A673 (cell line): ENCODE data around the gene CNIH4. TPM values are rescaled to one million over a fixed set of nuclear protein-coding genes. Genes with fewer than 3 reads are reported as not detected.
A peak's percentile ranks its signal among the peaks of the same experiment; 100 is the strongest.
"Not testable (repeated sequence)": the region's sequence is repeated elsewhere in the genome, so short reads cannot be mapped to it uniquely, and the experiment has no call there.

Experiments
- Bru-seq: library from RNA; stranded (reverse); fragments of 400-500 nt; gene quantifications from one replicate; lab custom pipeline; 2021; lab: Mats Ljungman, UMichigan
- BruChase-seq, 2 experiments: library from RNA; stranded (reverse); fragments of 400-500 nt; gene quantifications; one replicate each; lab custom pipeline; 2021; lab: Mats Ljungman, UMichigan
- BruUV-seq: library from RNA; stranded (reverse); fragments of 400-500 nt; replicated peaks from 2 replicates; lab custom pipeline; 2021; lab: Mats Ljungman, UMichigan
- CTCF ChIA-PET: fragments of 300-600 bp; sonication (Branson Sonifier 250); formaldehyde crosslinking; loops from one replicate; lab custom pipeline; 2022; ENCODE audit warnings: antibody characterized with exemption; lab: Charles Lee
- POLR2A ChIA-PET: fragments of 300-600 bp; sonication (Branson Sonifier 250); formaldehyde crosslinking; loops from one replicate; lab custom pipeline; 2022; ENCODE audit warnings: antibody characterized with exemption; ENCODE audit not compliant: low non-redundant PET; lab: Charles Lee
- DNase-seq: peaks from one replicate; pipeline ENCODE4 v3.0.0-alpha.2; 2015; ENCODE audit warnings: low spot score
- H3K27ac ChIP-seq: fragments of 200-600 bp; sonication (generic); 2 replicates; pipeline ENCODE4 v1.5.1; 2016; ENCODE audit warnings: mixed run types, low read depth, mild to moderate bottlenecking, mixed read lengths, antibody characterized with exemption, low read length; ENCODE audit not compliant: poor library complexity, severe bottlenecking
- H3K27me3 ChIP-seq: fragments of 200-600 bp; sonication (generic); replicated peaks from 2 replicates; pipeline ENCODE4 v1.6.1; 2017; ENCODE audit warnings: mixed run types, low read depth, mild to moderate bottlenecking, mixed read lengths, antibody characterized with exemption, low read length; ENCODE audit not compliant: insufficient read depth, poor library complexity
- H3K36me3 ChIP-seq: fragments of 200-600 bp; sonication (generic); 2 replicates; pipeline ENCODE4 v1.6.1; 2016; ENCODE audit warnings: mixed run types, mild to moderate bottlenecking, mixed read lengths, antibody characterized with exemption, low read length; ENCODE audit not compliant: insufficient read depth, poor library complexity, severe bottlenecking
- H3K4me1 ChIP-seq: fragments of 200-600 bp; sonication (generic); 2 replicates; pipeline ENCODE4 v1.6.1; 2017; ENCODE audit warnings: mixed run types, mild to moderate bottlenecking, mixed read lengths, antibody characterized with exemption, low read length; ENCODE audit not compliant: insufficient read depth, poor library complexity, severe bottlenecking
- H3K4me3 ChIP-seq: fragments of 200-600 bp; sonication (generic); 2 replicates; pipeline ENCODE4 v1.5.1; 2016; ENCODE audit warnings: low read depth, mixed run types, mild to moderate bottlenecking, mixed read lengths, low read length; ENCODE audit not compliant: poor library complexity, severe bottlenecking
- H3K9me3 ChIP-seq: fragments of 200-600 bp; sonication (generic); 2 replicates; pipeline ENCODE4 v1.6.1; 2016; ENCODE audit warnings: mixed run types, low read depth, mild to moderate bottlenecking, mixed read lengths, antibody characterized with exemption, low read length; ENCODE audit not compliant: poor library complexity, severe bottlenecking
- EZH2 ChIP-seq: fragments of 200-600 bp; sonication (generic); IDR thresholded peaks from 2 replicates; pipeline ENCODE4 v1.6.1; 2017; ENCODE audit warnings: borderline replicate concordance, low read depth, mild to moderate bottlenecking, mixed read lengths, antibody characterized with exemption, low read length; ENCODE audit not compliant: poor library complexity, severe bottlenecking
- intact Hi-C: fragments of 100-400 bp; cut with micrococcal nuclease; formaldehyde crosslinking; loops from one replicate; pipeline ENCODE4 v1.10.0; 2022; ENCODE audit not compliant: unreplicated experiment
- long read RNA-seq: library from polyadenylated mRNA; stranded (forward); transcript quantifications from one replicate; pipeline ENCODE4 v2.0.0, GENCODE V29; 2022
- total RNA-seq: library from RNA; stranded (reverse); gene quantifications from 2 replicates; pipeline ENCODE4 v1.2.3, GENCODE V29; 2021
- TF ChIP-seq, protein P1 (sequence below): fragments of 300-800, 200-600 bp; sonication (generic); conservative IDR thresholded peaks from 2 replicates; pipeline ENCODE4 v1.5.1; 2017; ENCODE audit warnings: low read depth, mild to moderate bottlenecking, antibody characterized with exemption, low read length, moderate library complexity, mixed read lengths

The CNIH4 gene
- total RNA-seq (76.7 and 79.9 TPM in 2 replicates), Bru-seq, nascent RNA (percentile 81 among the genes with signal in this experiment), BruChase-seq, experiment 1, labeled RNA remaining after a 2-hour chase (percentile 90 among the genes with signal in this experiment), BruChase-seq, experiment 2, labeled RNA remaining after a 6-hour chase (percentile 90 among the genes with signal in this experiment)
- long read RNA-seq, full-length matches to known transcripts: 215 of 286 reads
- long read RNA-seq, partial matches to known transcripts: 45 of 286 reads
- long read RNA-seq, other reads (novel, unspliced or antisense): 26 of 286 reads

DNA sequence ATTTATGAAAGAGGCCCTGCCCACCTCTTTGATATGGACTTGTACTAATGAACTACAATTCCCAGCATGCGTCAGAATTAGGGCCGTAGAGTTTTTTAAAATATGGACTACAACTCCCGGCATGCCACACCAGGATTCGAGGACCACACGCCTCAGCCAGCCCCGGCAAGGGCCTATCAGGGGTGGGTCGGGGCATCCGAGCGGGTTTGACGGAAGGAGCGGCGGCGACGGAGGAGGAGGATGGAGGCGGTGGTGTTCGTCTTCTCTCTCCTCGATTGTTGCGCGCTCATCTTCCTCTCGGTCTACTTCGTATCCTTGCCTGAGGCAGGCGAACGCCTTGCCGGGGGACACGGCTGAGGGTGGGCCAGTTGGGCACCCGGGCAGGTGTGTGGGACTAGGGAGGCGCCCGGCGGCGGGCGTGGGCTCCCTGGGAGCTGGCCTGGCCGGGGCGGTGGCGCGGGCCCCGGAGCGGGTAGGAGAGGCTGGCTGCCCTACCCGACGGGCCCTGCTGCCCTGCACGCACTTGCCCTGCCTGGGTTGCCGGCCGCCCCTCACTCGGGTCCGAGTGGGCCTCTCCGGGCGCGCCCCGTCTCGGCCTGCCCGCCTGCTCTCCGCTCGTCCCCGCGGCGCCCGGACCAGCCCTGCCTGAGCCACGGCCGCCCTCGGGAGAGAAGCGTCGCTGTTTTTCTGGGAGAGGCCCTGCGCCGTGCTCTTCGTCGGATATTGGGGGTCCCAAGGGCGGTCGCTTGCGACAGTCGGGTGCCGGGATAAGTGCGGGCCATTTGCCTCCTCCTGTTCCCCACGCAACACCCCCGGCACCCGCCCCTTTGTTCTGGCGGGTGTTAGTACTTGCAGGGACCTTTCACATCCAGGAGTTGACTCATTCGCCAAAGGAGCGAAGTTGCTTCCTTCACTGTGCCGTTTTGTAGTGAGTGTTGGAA, at the start of gene CNIH4:
CNIH4 (plus strand) TSS at position 195 of the 941 bp plus-strand sequence; CDS start at position 241, 46 bp downstream.
- intact Hi-C loops: no loop called here
- H3K27ac ChIP-seq: peak within 1 kb of the TSS; percentile 78
- H3K4me3 ChIP-seq: peak within 1 kb of the TSS; percentile 90
- ChIA-PET POLR2A (no interaction called here), CTCF (no interaction called here)
- TF ChIP-seq EZH2: no peak
- TF ChIP-seq, protein P1, sequence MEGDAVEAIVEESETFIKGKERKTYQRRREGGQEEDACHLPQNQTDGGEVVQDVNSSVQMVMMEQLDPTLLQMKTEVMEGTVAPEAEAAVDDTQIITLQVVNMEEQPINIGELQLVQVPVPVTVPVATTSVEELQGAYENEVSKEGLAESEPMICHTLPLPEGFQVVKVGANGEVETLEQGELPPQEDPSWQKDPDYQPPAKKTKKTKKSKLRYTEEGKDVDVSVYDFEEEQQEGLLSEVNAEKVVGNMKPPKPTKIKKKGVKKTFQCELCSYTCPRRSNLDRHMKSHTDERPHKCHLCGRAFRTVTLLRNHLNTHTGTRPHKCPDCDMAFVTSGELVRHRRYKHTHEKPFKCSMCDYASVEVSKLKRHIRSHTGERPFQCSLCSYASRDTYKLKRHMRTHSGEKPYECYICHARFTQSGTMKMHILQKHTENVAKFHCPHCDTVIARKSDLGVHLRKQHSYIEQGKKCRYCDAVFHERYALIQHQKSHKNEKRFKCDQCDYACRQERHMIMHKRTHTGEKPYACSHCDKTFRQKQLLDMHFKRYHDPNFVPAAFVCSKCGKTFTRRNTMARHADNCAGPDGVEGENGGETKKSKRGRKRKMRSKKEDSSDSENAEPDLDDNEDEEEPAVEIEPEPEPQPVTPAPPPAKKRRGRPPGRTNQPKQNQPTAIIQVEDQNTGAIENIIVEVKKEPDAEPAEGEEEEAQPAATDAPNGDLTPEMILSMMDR: no peak
- no peaks in the 10 kb centered on the region for H3K27me3 ChIP-seq
- no peaks in the 10 kb centered on the region for H3K9me3 ChIP-seq
- H3K36me3 ChIP-seq: peaks cover 6% of the 10 kb centered on the region
- H3K4me1 ChIP-seq: peaks cover 5% of the 10 kb centered on the region
- no TSS peak for BruUV-seq
- DNase-seq: peak; percentile 99

DNA sequence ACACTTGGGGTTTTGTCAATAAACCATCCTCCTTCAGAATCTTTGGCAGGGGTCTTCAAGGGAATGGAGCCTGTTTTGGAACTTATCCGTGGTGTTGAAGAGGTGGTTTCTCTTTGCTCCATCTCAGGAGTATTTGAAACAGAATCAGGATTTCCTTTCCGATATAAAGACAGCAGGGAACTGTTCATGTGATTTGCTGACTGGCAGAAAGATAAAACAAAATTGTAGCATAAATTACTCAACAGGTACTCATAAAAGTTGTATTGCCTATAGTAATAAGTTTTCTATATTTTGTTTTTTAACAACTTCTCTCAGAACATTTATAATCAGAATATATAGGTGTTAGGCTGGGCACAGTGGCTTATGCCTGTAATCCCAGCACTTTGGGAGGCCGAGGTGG, 48.6 kb upstream of the CNIH4 start:
- H3K9me3 ChIP-seq: no peaks in the 10 kb centered on the region
- intact Hi-C loops: no loop called here
- TF ChIP-seq EZH2: no peak
- TF ChIP-seq, protein P1: no peak
- no TSS peak for BruUV-seq
- H3K36me3 ChIP-seq: peaks cover 54% of the 10 kb centered on the region
- no peak overlapping the region for H3K4me3 ChIP-seq
- H3K4me1 ChIP-seq: no peaks in the 10 kb centered on the region
- no peak overlapping the region for H3K27ac ChIP-seq
- ChIA-PET CTCF (interaction anchor here (0.6 kb wide), 1 partner anchor 113 kb away, joined by 6 read pairs; no protein-coding TSS in a partner anchor), POLR2A (no interaction called here)
- no peaks in the 10 kb centered on the region for H3K27me3 ChIP-seq
- DNase-seq: no peak

DNA sequence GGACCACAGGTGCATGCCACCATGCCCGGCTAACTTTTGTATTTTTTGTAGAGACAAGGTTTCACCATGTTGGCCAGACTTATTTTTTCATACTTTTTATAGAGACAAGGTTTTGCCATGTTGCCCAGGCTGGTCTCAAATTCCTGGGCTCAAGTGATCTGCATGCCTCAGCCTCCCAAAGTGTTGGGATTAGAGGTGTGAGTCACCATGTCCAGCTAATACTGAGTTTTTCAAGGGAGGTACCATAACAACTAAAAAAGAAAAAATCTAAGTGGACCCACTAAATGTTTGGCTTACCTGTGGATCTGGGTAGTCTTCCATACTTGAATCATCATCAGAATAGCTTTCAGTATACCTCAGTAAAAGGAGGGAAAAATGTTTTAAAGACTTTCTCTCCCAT, 45.2 kb upstream of the CNIH4 start:
- BruUV-seq, CTCF ChIA-PET, H3K4me1 ChIP-seq, H3K4me3 ChIP-seq, POLR2A ChIA-PET, H3K27me3 ChIP-seq, H3K9me3 ChIP-seq, DNase-seq, H3K27ac ChIP-seq, intact Hi-C loops: not testable (repeated sequence)
- peaks cover 48% of the 10 kb centered on the region for H3K36me3 ChIP-seq
